IMR-90 (cell line): ENCODE data around the gene SCNN1B. TPM values are rescaled to one million over a fixed set of nuclear protein-coding genes. Genes with fewer than 3 reads are reported as not detected.

ENCODE experiments used
- ATAC-seq: fragments of 200-7000 bp; cut with Tn5 transposase; 2 replicates; pipeline ENCODE4 v1.9.1; 2020; ENCODE audit warnings: low read depth, mild to moderate bottlenecking, moderate library complexity
- BruUV-seq: library from RNA; stranded (reverse); fragments of 400-500 nt; replicated peaks from 2 replicates; lab custom pipeline; 2021; lab: Mats Ljungman, UMichigan
- CTCF ChIA-PET: fragments of 300-600 bp; formaldehyde crosslinking; extraction: SDS; loops from one replicate; lab custom pipeline; 2021; ENCODE audit warnings: antibody characterized with exemption; lab: Yijun Ruan, JAX
- POLR2A ChIA-PET: fragments of 300-600 bp; sonication (Branson Sonifier 250); formaldehyde crosslinking; loops from one replicate; lab custom pipeline; 2022; ENCODE audit warnings: antibody characterized with exemption; ENCODE audit not compliant: unreplicated experiment; lab: Charles Lee
- DNase-seq: peaks from one replicate; pipeline ENCODE4 v3.0.0; 2013
- H2AFZ ChIP-seq: replicated peaks from 2 replicates; pipeline ENCODE3; 2013; ENCODE audit warnings: low read length, mild to moderate bottlenecking; ENCODE audit not compliant: poor library complexity
- H2AK5ac ChIP-seq: 2 replicates; pipeline ENCODE4 v1.6.1; 2013; ENCODE audit warnings: low read depth, low read length, inconsistent platforms
- H2AK9ac ChIP-seq: replicated peaks from 2 replicates; pipeline ENCODE3; 2013; ENCODE audit warnings: mild to moderate bottlenecking, low read depth, low read length, moderate library complexity; ENCODE audit not compliant: poor library complexity
- H2BK120ac ChIP-seq: 2 replicates; pipeline ENCODE4 v1.6.1; 2013; ENCODE audit warnings: low read depth, low read length, inconsistent platforms
- H2BK15ac ChIP-seq: 3 replicates; pipeline ENCODE4 v1.6.1; 2013; ENCODE audit warnings: low read depth, low read length, inconsistent platforms
- H2BK20ac ChIP-seq: 2 replicates; pipeline ENCODE4 v1.6.1; 2013; ENCODE audit warnings: low read depth, mild to moderate bottlenecking, inconsistent platforms, low read length, moderate library complexity
- H2BK5ac ChIP-seq: 2 replicates; pipeline ENCODE4 v1.6.1; 2013; ENCODE audit warnings: mild to moderate bottlenecking, low read depth, low read length, inconsistent platforms; ENCODE audit not compliant: poor library complexity, severe bottlenecking
- H3K14ac ChIP-seq: replicated peaks from 2 replicates; pipeline ENCODE4 v1.6.1; 2013; ENCODE audit warnings: low read depth, low read length, inconsistent platforms
- H3K18ac ChIP-seq: 2 replicates; pipeline ENCODE4 v1.6.1; 2013; ENCODE audit warnings: low read depth, low read length, control low read depth
- H3K23ac ChIP-seq: 2 replicates; pipeline ENCODE4 v1.6.1; 2013; ENCODE audit warnings: low read depth, low read length, inconsistent platforms
- H3K27ac ChIP-seq: 2 replicates; pipeline ENCODE4 v1.5.1; 2013; ENCODE audit warnings: mild to moderate bottlenecking, control low read depth, low read length; ENCODE audit not compliant: insufficient read depth
- H3K27me3 ChIP-seq: 2 replicates; pipeline ENCODE4 v1.6.1; 2013; ENCODE audit warnings: low read length; ENCODE audit not compliant: control insufficient read depth, insufficient read depth
- H3K36me3 ChIP-seq: 2 replicates; pipeline ENCODE4 v1.6.1; 2013; ENCODE audit warnings: low read length, mixed read lengths; ENCODE audit not compliant: control insufficient read depth, insufficient read depth
- H3K4ac ChIP-seq: 2 replicates; pipeline ENCODE4 v1.6.1; 2013; ENCODE audit warnings: low read depth, low read length, inconsistent platforms
- H3K4me1 ChIP-seq: 2 replicates; pipeline ENCODE4 v1.6.1; 2013; ENCODE audit warnings: low read length, mixed read lengths; ENCODE audit not compliant: control insufficient read depth, insufficient read depth
- H3K4me2 ChIP-seq: 2 replicates; pipeline ENCODE4 v1.6.1; 2013; ENCODE audit warnings: low read depth, mild to moderate bottlenecking, control low read depth, low read length, moderate library complexity
- H3K4me3 ChIP-seq: 2 replicates; pipeline ENCODE4 v1.5.1; 2013; ENCODE audit warnings: low read depth, mild to moderate bottlenecking, control low read depth, low read length, moderate library complexity; ENCODE audit not compliant: insufficient read depth
- H3K56ac ChIP-seq: 2 replicates; pipeline ENCODE4 v1.6.1; 2013; ENCODE audit warnings: low read length, inconsistent platforms; ENCODE audit not compliant: insufficient read depth; ENCODE audit errors: extremely low read depth
- H3K79me1 ChIP-seq, 2 experiments: 2 replicates each; pipeline ENCODE4 v1.6.1; 2013; ENCODE audit warnings: low read length in 2 of 2, inconsistent platforms in 1 of 2, low read depth in 1 of 2
- H3K9ac ChIP-seq: 2 replicates; pipeline ENCODE4 v1.6.1; 2013; ENCODE audit warnings: low read depth, low read length, control low read depth
- H3K9me1 ChIP-seq: 2 replicates; pipeline ENCODE4 v1.6.1; 2013; ENCODE audit warnings: low read length, inconsistent platforms; ENCODE audit not compliant: insufficient read depth
- H3K9me3 ChIP-seq: 2 replicates; pipeline ENCODE4 v1.6.1; 2013; ENCODE audit warnings: low read length; ENCODE audit not compliant: control insufficient read depth, insufficient read depth
- H4K20me1 ChIP-seq: 2 replicates; pipeline ENCODE4 v1.6.1; 2013; ENCODE audit warnings: low read length, inconsistent platforms; ENCODE audit not compliant: insufficient read depth
- H4K5ac ChIP-seq: 2 replicates; pipeline ENCODE4 v1.6.1; 2013; ENCODE audit warnings: mild to moderate bottlenecking, low read depth, low read length, control low read depth
- H4K8ac ChIP-seq, 2 experiments: 2 replicates each; pipeline ENCODE4 v1.6.1; 2013; ENCODE audit warnings: low read depth in 2 of 2, low read length in 2 of 2, control low read depth in 1 of 2, inconsistent platforms in 1 of 2
- H4K91ac ChIP-seq: 2 replicates; pipeline ENCODE4 v1.6.1; 2013; ENCODE audit warnings: low read depth, low read length, inconsistent platforms; ENCODE audit not compliant: insufficient read depth
- BHLHE40 ChIP-seq: fragments of 150-350 bp; IDR thresholded peaks from 2 replicates; pipeline ENCODE4 v1.6.1; 2016; ENCODE audit warnings: mild to moderate bottlenecking, low read depth, low read length
- POLR2A ChIP-seq: IDR thresholded peaks from 2 replicates; pipeline ENCODE4 v1.6.1; 2012; ENCODE audit warnings: mild to moderate bottlenecking, low read depth, low read length
- RCOR1 ChIP-seq: IDR thresholded peaks from 2 replicates; pipeline ENCODE4 v1.6.1; 2012; ENCODE audit warnings: mild to moderate bottlenecking, low read length, improper control_type of control experiment; ENCODE audit not compliant: insufficient replicate concordance
- RFX5 ChIP-seq: IDR thresholded peaks from 2 replicates; pipeline ENCODE4 v1.8.0; 2012; ENCODE audit warnings: low read depth, mild to moderate bottlenecking, low read length, moderate library complexity
- SMC3 ChIP-seq: fragments of 150-350 bp; IDR thresholded peaks from 2 replicates; pipeline ENCODE4 v1.6.1; 2016; ENCODE audit warnings: low read depth, mild to moderate bottlenecking, antibody characterized with exemption, low read length, moderate library complexity
- WGBS, 2 experiments: methylation state at CpG; one replicate each; pipeline versions ENCODE4 v1.1.5 to v1.1.7; 2013; ENCODE audit warnings: missing lambda C conversion rate in 2 of 2; ENCODE audit not compliant: insufficient read length in 1 of 2; ENCODE audit errors: extremely low coverage in 2 of 2; 5-methylcytosine and 5-hydroxymethylcytosine counted together
- dilution Hi-C: fragments of 300-500 bp; cut with HindIII; formaldehyde crosslinking; loops from one replicate; pipeline ENCODE4 v1.14.3; 2018; ENCODE audit warnings: low sequenced_read_pairs; ENCODE audit not compliant: unreplicated experiment
- in situ Hi-C: fragments of 300-500 bp; cut with MboI; formaldehyde crosslinking; loops from 3 replicates; pipeline ENCODE4 v1.14.3; 2019; ENCODE audit warnings: low sequenced_read_pairs, inconsistent platforms, mixed read lengths
- intact Hi-C: fragments of 100-400 bp; cut with micrococcal nuclease; formaldehyde crosslinking; loops from 2 replicates; pipeline ENCODE4 v1.10.0; 2022
- polyA plus RNA-seq, 3 experiments: library from polyadenylated mRNA; depleted of rRNA; stranded (reverse); fragments of >200 nt; gene quantifications; 2 replicates each; pipeline ENCODE4 v1.2.3, GENCODE V29; 2012; ENCODE audit warnings: low replicate concordance in 1 of 3
- total RNA-seq: library from RNA; depleted of rRNA; stranded (reverse); fragments of >200 nt; gene quantifications from 2 replicates; pipeline ENCODE4 v1.2.3, GENCODE V29; 2012
- TF ChIP-seq, protein P1 (sequence below): conservative IDR thresholded peaks from 2 replicates; pipeline ENCODE4 v1.5.1; 2012; ENCODE audit warnings: mild to moderate bottlenecking, low read depth, low read length, improper control_type of control experiment

SCNN1B gene
- total and polyA plus RNA-seq, 2 of the 4 experiments (the other 2 are of a cell fraction) = not detected

DNA sequence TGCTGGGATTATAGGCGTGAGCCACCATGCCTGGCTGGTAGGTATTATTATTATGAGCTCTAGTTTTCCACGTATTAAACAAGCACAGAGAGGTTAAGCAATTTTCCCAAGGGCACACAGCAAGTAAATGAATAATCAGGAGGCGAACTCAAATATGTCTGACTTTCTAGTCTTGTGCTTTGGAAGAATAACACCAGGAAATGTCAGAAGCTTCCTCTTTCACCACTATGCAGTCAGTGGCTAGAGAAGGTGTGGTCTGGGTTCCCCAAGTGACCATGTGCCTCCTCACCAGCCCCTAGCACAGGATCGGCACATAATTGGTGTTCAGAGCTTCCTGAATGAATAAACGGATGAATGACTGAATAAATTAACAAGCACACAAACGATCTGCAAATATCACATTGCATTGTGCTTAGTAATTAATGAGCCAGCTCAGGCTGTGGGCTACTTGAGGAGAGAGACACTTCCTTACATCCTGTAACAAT is 21.6 kb upstream of the SCNN1B start:
- in situ Hi-C loops = no loop called here
- POLR2A ChIA-PET = no interaction called here
- WGBS, 2 experiments = 60% methylated on average over 1 of the region's 6 CpGs; no CpG with 5 or more reads in 1 of the 2 experiments

More for the DNA sequence above, 21.6 kb upstream of the SCNN1B start:
- Histone ChIP-seq H4K8ac (no peak overlapping the region), H4K20me1 (no peaks in the 10 kb centered on the region), H3K27ac (no peak overlapping the region), H2AK5ac (no peak overlapping the region), H3K18ac (no peak overlapping the region), H3K4ac (no peak overlapping the region), H3K9me3 (no peaks in the 10 kb centered on the region), H2BK15ac (no peak overlapping the region), H3K4me2 (no peak overlapping the region), H2BK20ac (no peak overlapping the region), H3K14ac (no peak overlapping the region), H3K27me3 (no peaks in the 10 kb centered on the region), H3K79me1 (no peaks in the 10 kb centered on the region), H4K91ac (no peak overlapping the region), H2AFZ (no peak overlapping the region), H3K36me3 (no peaks in the 10 kb centered on the region), H3K4me1 (no peaks in the 10 kb centered on the region), H3K9ac (no peak overlapping the region), H3K56ac (no peak overlapping the region), H3K9me1 (no peaks in the 10 kb centered on the region), H2BK5ac (no peak overlapping the region), H4K5ac (no peak overlapping the region), H3K23ac (no peak overlapping the region), H2BK120ac (no peak overlapping the region), H3K4me3 (no peak overlapping the region), H2AK9ac (no peak overlapping the region)
- dilution Hi-C loops (no loop called here), intact Hi-C loops (no loop called here)
- DNase-seq = no peak
- no peak for ATAC-seq
- CTCF ChIA-PET = no interaction called here
- TF ChIP-seq, protein P1, sequence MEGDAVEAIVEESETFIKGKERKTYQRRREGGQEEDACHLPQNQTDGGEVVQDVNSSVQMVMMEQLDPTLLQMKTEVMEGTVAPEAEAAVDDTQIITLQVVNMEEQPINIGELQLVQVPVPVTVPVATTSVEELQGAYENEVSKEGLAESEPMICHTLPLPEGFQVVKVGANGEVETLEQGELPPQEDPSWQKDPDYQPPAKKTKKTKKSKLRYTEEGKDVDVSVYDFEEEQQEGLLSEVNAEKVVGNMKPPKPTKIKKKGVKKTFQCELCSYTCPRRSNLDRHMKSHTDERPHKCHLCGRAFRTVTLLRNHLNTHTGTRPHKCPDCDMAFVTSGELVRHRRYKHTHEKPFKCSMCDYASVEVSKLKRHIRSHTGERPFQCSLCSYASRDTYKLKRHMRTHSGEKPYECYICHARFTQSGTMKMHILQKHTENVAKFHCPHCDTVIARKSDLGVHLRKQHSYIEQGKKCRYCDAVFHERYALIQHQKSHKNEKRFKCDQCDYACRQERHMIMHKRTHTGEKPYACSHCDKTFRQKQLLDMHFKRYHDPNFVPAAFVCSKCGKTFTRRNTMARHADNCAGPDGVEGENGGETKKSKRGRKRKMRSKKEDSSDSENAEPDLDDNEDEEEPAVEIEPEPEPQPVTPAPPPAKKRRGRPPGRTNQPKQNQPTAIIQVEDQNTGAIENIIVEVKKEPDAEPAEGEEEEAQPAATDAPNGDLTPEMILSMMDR = no peak
- TF ChIP-seq POLR2A (no peak), BHLHE40 (no peak), SMC3 (no peak), RFX5 (no peak), RCOR1 (no peak)
- no TSS peak for BruUV-seq
